Upper lobe of right lung (tissue), 1 donor: ENCODE data around the gene C6orf136. TPM values are rescaled to one million over a fixed set of nuclear protein-coding genes. Genes with fewer than 3 reads are reported as not detected.
A peak's percentile ranks its signal among the peaks of the same experiment; 100 is the strongest.

Experiments
- ATAC-seq: fragments of 200-7000 bp; cut with Tn5 transposase; one replicate; pipeline ENCODE4 v1.9.1; 2020; ENCODE audit warnings: mild to moderate bottlenecking, moderate library complexity
- DNase-seq: peaks from one replicate; pipeline ENCODE4 v3.0.0-alpha.2; 2020
- H3K27ac ChIP-seq: fragments of 200-600 bp; one replicate; pipeline ENCODE4 v1.8.0; 2022
- H3K27me3 ChIP-seq: fragments of 200-600 bp; one replicate; pipeline ENCODE4 v1.8.0; 2022; ENCODE audit warnings: mild to moderate bottlenecking
- H3K36me3 ChIP-seq: fragments of 200-600 bp; one replicate; pipeline ENCODE4 v1.8.0; 2022
- H3K4me1 ChIP-seq: fragments of 200-600 bp; one replicate; pipeline ENCODE4 v1.8.0; 2022
- H3K4me3 ChIP-seq: fragments of 200-600 bp; one replicate; pipeline ENCODE4 v1.8.0; 2022; ENCODE audit warnings: mild to moderate bottlenecking
- H3K9me3 ChIP-seq: fragments of 200-600 bp; one replicate; pipeline ENCODE4 v1.8.0; 2022
- intact Hi-C: fragments of 100-400 bp; cut with DNase I; formaldehyde crosslinking; loops from one replicate; pipeline ENCODE4 v1.11.0; 2022
- total RNA-seq: library from RNA; stranded (reverse); fragmentation: NEBNext Ultra II Directional; extraction: Animal tissue kit (Norgen Biotek cat#: 25700); gene quantifications from one replicate; pipeline ENCODE4 v1.2.1, GENCODE V29; 2021
- TF ChIP-seq, protein P1 (sequence below): fragments of 200-600 bp; IDR thresholded peaks from one replicate; pipeline ENCODE4 v1.8.0; 2022; ENCODE audit warnings: antibody characterized with exemption
- donor health status: DM: no; HTN: yes; CAD: no; lungs with severe emphysema.

C6orf136 gene
- total RNA-seq, 1 donor from 2014 or later, result 22.8 TPM

DNA sequence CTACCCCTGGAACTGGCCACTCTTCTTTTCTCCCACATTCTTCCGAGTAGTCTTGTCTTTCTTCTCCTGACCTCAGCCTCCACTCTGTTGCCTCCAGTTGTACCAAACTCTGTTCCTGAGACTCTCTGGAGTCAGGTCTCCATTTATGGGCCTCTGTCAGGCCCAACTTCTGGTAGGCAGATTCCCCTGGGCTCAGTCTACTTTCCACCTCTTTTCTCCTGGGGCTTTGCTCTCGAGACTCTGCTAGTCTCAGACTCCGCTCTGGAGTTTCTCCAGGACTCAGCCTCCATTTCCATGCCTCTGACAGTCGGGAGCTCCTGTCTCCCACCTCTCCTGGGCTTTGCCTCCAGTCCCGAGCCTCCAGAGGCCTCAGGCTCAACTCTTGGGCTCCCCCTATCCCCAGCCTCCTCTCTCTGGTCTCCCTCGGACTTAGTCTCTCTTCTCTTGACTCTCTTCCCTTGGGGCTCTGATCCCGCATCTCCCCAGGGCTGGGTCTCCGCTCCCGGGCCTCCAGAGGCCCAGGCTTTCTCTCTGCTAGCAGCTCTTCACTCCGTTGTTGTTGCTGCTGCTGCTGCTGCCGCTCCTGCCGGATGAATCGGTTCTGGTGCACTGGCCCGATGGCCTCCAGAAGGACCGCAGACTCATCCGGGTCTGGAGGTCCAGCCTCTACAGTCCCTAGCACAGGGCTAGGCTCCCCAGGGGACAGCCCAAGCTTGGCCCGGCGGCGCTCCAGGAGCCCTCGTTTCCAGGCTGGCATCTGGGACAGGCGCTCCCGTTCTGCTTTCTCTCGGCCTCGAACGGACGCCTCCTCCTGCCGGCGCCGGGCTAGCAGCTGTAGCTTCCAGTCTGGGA, 38.5 kb downstream of the C6orf136 start:
- no peak for DNase-seq
- peak overlapping the region; percentile 78 for H3K4me3 ChIP-seq
- TF ChIP-seq, protein P1, sequence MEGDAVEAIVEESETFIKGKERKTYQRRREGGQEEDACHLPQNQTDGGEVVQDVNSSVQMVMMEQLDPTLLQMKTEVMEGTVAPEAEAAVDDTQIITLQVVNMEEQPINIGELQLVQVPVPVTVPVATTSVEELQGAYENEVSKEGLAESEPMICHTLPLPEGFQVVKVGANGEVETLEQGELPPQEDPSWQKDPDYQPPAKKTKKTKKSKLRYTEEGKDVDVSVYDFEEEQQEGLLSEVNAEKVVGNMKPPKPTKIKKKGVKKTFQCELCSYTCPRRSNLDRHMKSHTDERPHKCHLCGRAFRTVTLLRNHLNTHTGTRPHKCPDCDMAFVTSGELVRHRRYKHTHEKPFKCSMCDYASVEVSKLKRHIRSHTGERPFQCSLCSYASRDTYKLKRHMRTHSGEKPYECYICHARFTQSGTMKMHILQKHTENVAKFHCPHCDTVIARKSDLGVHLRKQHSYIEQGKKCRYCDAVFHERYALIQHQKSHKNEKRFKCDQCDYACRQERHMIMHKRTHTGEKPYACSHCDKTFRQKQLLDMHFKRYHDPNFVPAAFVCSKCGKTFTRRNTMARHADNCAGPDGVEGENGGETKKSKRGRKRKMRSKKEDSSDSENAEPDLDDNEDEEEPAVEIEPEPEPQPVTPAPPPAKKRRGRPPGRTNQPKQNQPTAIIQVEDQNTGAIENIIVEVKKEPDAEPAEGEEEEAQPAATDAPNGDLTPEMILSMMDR, result peak; percentile 18
- H3K4me1 ChIP-seq, result peaks cover 49% of the 10 kb centered on the region
- peaks cover 3% of the 10 kb centered on the region for H3K36me3 ChIP-seq
- peak overlapping the region; percentile 92 for H3K27ac ChIP-seq
- no peaks in the 10 kb centered on the region for H3K27me3 ChIP-seq
- no peak for ATAC-seq
- intact Hi-C loops, result no loop called here
- no peaks in the 10 kb centered on the region for H3K9me3 ChIP-seq

DNA sequence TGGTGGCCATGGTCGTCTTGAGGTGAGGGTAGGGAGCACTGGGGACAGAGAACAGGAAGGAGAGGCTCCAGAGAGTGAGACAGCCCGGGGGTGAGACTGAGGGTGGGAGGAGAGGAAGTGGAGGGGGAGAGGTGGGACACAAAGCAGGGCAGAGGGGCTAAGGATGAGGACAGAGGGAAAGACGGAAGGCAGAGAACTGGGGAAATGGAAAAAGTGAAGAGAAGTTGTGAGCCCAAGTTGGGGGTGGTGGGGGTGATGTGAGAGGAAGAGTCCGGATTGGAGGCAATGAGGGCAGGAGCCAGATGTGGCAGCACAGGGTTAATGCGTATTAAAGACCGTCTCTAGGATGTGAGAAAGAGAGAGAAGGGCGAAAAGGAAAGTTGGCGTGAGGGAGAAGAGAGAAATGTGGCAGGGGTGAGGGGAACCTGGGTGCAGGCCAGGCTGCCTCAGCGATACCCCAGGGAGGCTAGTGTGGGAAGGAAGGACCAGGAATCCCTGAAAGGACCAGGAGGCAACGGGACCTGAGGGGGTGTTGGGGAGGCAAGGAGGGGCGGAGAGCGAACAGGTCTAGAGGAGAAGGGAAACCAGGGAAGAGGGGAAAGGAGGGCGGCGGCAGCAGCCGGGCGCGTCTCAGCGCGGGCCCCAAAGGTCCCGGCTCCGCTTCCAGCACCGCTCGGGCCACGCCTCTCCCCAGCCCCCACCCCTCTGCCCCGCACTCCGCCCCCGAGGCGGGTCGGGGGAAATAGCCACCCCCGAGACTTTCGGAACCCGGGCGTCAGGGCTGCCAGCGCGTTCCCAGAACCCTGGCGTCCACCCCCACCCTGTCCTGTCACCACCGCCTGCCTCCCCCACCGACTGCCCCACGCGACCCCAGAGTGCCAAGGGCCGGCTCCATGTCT, 39.3 kb downstream of the C6orf136 start, which contains the start of gene PPP1R18:
PPP1R18 (minus strand) TSS at position 637 of the 899 bp plus-strand sequence; CDS start at position 10, 627 bp downstream.
- Histone ChIP-seq H3K9me3 (no peaks in the 10 kb centered on the region), H3K4me1 (peaks cover 46% of the 10 kb centered on the region), H3K4me3 (peak within 1 kb of the TSS; percentile 78), H3K27me3 (no peaks in the 10 kb centered on the region), H3K27ac (peak within 1 kb of the TSS; percentile 92), H3K36me3 (no peaks in the 10 kb centered on the region)
- peak; percentile 54 for ATAC-seq
- DNase-seq, result peak; percentile 89
- TF ChIP-seq, protein P1, result no peak
- intact Hi-C loops, result no loop called here

DNA sequence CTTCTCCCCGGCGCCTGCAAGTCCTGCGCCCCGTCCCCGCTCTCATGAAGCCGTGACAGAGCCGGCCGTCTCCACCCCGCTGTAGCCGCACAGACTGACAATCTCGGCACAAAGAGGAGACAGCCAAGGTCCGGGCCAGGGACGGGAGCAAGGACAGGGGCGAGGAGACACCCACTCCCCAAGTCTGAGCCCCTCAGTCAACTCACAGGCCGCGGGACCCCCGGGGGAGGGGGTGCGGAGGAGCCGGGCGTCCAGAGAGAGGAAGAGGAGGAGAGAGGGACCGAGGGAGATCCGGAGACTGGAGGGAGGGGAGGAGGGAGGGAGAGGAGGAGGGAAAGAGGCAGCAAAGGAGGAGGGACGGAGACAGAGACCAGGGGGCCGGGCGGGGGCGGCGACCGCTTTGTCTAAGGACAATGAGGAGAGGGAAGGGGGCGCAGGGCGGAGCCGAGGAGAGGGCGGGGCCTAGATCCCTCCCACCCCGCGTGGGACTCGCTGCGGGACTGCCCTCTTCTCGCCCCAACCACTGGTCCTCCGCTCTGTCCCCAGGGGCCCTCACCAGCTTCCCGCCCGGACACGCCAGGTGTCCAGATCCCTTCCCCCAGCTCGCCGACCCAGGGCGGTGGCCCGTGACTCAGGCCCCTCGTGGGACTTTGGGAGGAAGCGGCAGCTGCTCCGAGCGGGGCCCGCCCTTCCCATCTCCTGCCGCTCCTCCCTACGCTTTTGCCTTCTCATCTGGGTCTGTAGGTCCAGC, 40.1 kb downstream of the C6orf136 start:
- H3K27me3 ChIP-seq, result no peaks in the 10 kb centered on the region
- TF ChIP-seq, protein P1, result no peak
- ATAC-seq, result peak; percentile 70
- peak; percentile 94 for DNase-seq
- peaks cover 42% of the 10 kb centered on the region for H3K4me1 ChIP-seq
- peak overlapping the region; percentile 78 for H3K4me3 ChIP-seq
- H3K27ac ChIP-seq, result peak overlapping the region; percentile 92
- H3K36me3 ChIP-seq, result no peaks in the 10 kb centered on the region
- H3K9me3 ChIP-seq, result no peaks in the 10 kb centered on the region
- intact Hi-C loops, result no loop called here

DNA sequence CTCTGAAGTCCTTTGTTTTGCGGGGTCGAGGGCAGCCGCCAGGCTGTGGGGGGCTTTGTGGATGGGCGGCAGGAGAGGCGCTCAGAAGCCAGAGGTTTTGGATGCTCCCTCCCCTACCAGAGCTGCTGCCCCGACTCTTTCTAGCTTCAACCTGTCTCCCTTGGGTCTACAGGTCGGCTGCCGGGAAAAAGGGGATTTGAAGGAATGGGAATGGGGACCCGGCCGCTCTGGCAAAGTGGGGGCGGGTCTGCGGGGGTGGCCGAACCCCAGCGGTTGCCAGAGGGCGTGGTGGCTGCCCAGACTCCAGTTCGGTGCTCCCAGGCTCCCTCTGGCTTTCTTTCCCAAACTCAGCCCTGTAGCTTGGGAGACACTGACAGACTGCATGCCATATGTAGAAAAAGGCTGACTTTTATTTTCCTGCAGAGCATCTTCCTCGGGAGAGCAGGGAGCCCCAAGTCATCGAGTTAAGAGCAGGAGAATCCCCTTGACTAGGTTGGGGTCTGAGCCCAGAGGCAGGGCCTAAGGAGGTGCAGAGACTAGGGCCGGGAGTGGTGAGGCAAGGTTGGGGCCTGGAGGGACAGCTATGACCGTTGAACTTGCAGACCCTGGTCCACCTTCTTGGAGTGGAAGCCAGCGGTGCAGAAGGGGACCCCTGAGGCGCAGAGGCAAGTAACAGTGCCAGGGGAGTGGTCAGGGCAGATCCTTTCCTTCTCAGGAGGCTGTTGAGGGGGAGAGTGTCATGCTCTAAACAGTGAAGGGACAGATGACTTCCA, 40.9 kb downstream of the C6orf136 start:
- H3K27me3 ChIP-seq, result no peaks in the 10 kb centered on the region
- H3K4me1 ChIP-seq, result peaks cover 39% of the 10 kb centered on the region
- no peaks in the 10 kb centered on the region for H3K36me3 ChIP-seq
- intact Hi-C loops, result no loop called here
- ATAC-seq, result no peak
- TF ChIP-seq, protein P1, result no peak
- no peak for DNase-seq
- no peaks in the 10 kb centered on the region for H3K9me3 ChIP-seq
- H3K4me3 ChIP-seq, result peak overlapping the region; percentile 78
- peak overlapping the region; percentile 92 for H3K27ac ChIP-seq
